ENCODE measurements around the gene CCL15. TPM values are rescaled to one million over a fixed set of nuclear protein-coding genes. Genes with fewer than 3 reads are reported as not detected.
"Not testable (repeated sequence)": the region's sequence is repeated elsewhere in the genome, so short reads cannot be mapped to it uniquely, and the experiment has no call there.

CCL15 gene
- total RNA-seq, 3 donors from 2014 or later = not detected

GRCh38 chr17:36016555-36016954, 15.2 kb upstream of the CCL15 start:
- DNase-seq (ENCODE audit: low spot score in 2 of 2) = no peak
- H3K4me3 ChIP-seq = no peak overlapping the region
- H3K27me3 ChIP-seq = no peaks in the 10 kb centered on the region
- H3K9me3 ChIP-seq = peaks cover 0 to 15% of the 10 kb centered on the region in 2 donors
- H3K36me3 ChIP-seq = no peaks in the 10 kb centered on the region
- no peaks in the 10 kb centered on the region for H3K4me1 ChIP-seq
- no peak for TF ChIP-seq POLR2A (IDR thresholded peaks at IDR 0.05)
- TF ChIP-seq POLR2AphosphoS5 (IDR thresholded peaks at IDR 0.05) = no peak
- no peak for TF ChIP-seq CTCF (IDR thresholded peaks at IDR 0.05)
- intact Hi-C loops (cut with DNase I; ENCODE audit: low total_unique reads) = loop anchor here (2.0 kb wide), 1 partner anchor 36 kb away; the partner anchor contains the start of gene CCL16
- H3K27ac ChIP-seq = no peak overlapping the region

GRCh38 chr17:36015895-36016294, 14.5 kb upstream of the CCL15 start:
- peaks cover 0 to 22% of the 10 kb centered on the region in 2 donors for H3K9me3 ChIP-seq
- H3K27ac ChIP-seq; H3K4me3 ChIP-seq; DNase-seq (ENCODE audit: low spot score in 2 of 2); H3K27me3 ChIP-seq; H3K36me3 ChIP-seq; H3K4me1 ChIP-seq: not testable (repeated sequence)
- intact Hi-C loops (cut with DNase I; ENCODE audit: low total_unique reads) = loop anchor here (2.0 kb wide), 1 partner anchor 35 kb away; the partner anchor contains the start of gene CCL16

- TF ChIP-seq CTCF (IDR thresholded peaks at IDR 0.05) (no peak), POLR2A (IDR thresholded peaks at IDR 0.05) (no peak), POLR2AphosphoS5 (IDR thresholded peaks at IDR 0.05) (no peak)
- DNase-seq (ENCODE audit: low spot score in 2 of 2) = no peak
- Histone ChIP-seq H3K27me3 (no peaks in the 10 kb centered on the region), H3K4me1 (no peaks in the 10 kb centered on the region), H3K4me3 (no peak overlapping the region), H3K27ac (no peak overlapping the region), H3K9me3 (peaks cover 0 to 22% of the 10 kb centered on the region in 2 donors), H3K36me3 (no peaks in the 10 kb centered on the region)
- intact Hi-C loops (cut with DNase I; ENCODE audit: low total_unique reads) = no loop called here
Measured at GRCh38 chr17:36014946-36015345, 13.6 kb upstream of the CCL15 start.

- Histone ChIP-seq H3K36me3 (no peaks in the 10 kb centered on the region), H3K27me3 (no peaks in the 10 kb centered on the region), H3K4me1 (no peaks in the 10 kb centered on the region), H3K4me3 (no peak overlapping the region), H3K27ac (no peak overlapping the region), H3K9me3 (peaks cover 11 to 37% of the 10 kb centered on the region in 2 donors)
- TF ChIP-seq POLR2A (IDR thresholded peaks at IDR 0.05) (no peak), CTCF (IDR thresholded peaks at IDR 0.05) (no peak), POLR2AphosphoS5 (IDR thresholded peaks at IDR 0.05) (no peak)
- intact Hi-C loops (cut with DNase I; ENCODE audit: low total_unique reads) = no loop called here
- no peak for DNase-seq (ENCODE audit: low spot score in 2 of 2)
Measured at GRCh38 chr17:36011201-36011600, 9.8 kb upstream of the CCL15 start.

- Histone ChIP-seq H3K36me3 (no peaks in the 10 kb centered on the region), H3K27me3 (no peaks in the 10 kb centered on the region), H3K4me3 (no peak overlapping the region), H3K4me1 (no peaks in the 10 kb centered on the region), H3K27ac (no peak overlapping the region), H3K9me3 (peaks cover 11 to 37% of the 10 kb centered on the region in 2 donors)
- intact Hi-C loops (cut with DNase I; ENCODE audit: low total_unique reads) = no loop called here
- no peak for DNase-seq (ENCODE audit: low spot score in 2 of 2)
- no peak for TF ChIP-seq POLR2A (IDR thresholded peaks at IDR 0.05)
- TF ChIP-seq CTCF (IDR thresholded peaks at IDR 0.05) = no peak
- TF ChIP-seq POLR2AphosphoS5 (IDR thresholded peaks at IDR 0.05) = no peak
Measured at GRCh38 chr17:36008998-36009665, 7.8 kb upstream of the CCL15 start.

Measured in breast epithelium (tissue), 4 donors.